IPS-15b (cell line): ENCODE measurements around the gene PRICKLE1.

Source experiments
- H3K27me3 ChIP-seq: one replicate; pipeline ENCODE4 v1.6.1; 2013; ENCODE audit warnings: low read length; ENCODE audit not compliant: control insufficient read depth, insufficient read depth
- H3K36me3 ChIP-seq: one replicate; pipeline ENCODE4 v1.6.1; 2013; ENCODE audit warnings: low read length; ENCODE audit not compliant: control insufficient read depth, insufficient read depth
- H3K4me1 ChIP-seq: one replicate; pipeline ENCODE4 v1.6.1; 2013; ENCODE audit warnings: mild to moderate bottlenecking, low read length; ENCODE audit not compliant: control insufficient read depth, insufficient read depth
- H3K4me3 ChIP-seq: one replicate; pipeline ENCODE4 v1.5.1; 2013; ENCODE audit warnings: low read depth, low read length
- H3K9ac ChIP-seq: one replicate; pipeline ENCODE4 v1.6.1; 2013; ENCODE audit warnings: low read depth, mild to moderate bottlenecking, low read length
- H3K9me3 ChIP-seq: one replicate; pipeline ENCODE4 v1.6.1; 2013; ENCODE audit warnings: mild to moderate bottlenecking, low read length; ENCODE audit not compliant: control insufficient read depth, insufficient read depth

PRICKLE1 gene

GRCh38 chr12:42409471-42409870 lies 180.1 kb downstream of the PRICKLE1 start:
- H3K4me1 ChIP-seq = no peaks in the 10 kb centered on the region
- no peak overlapping the region for H3K4me3 ChIP-seq
- no peaks in the 10 kb centered on the region for H3K36me3 ChIP-seq

GRCh38 chr12:42407306-42407705 lies 182.2 kb downstream of the PRICKLE1 start:
- no peak overlapping the region for H3K4me3 ChIP-seq

More at GRCh38 chr12:42409471-42409870, 180.1 kb downstream of the PRICKLE1 start:
- no peak overlapping the region for H3K9ac ChIP-seq
- no peaks in the 10 kb centered on the region for H3K9me3 ChIP-seq
- no peaks in the 10 kb centered on the region for H3K27me3 ChIP-seq

More at GRCh38 chr12:42407306-42407705, 182.2 kb downstream of the PRICKLE1 start:
- Histone ChIP-seq H3K4me1 (no peaks in the 10 kb centered on the region), H3K9me3 (no peaks in the 10 kb centered on the region), H3K9ac (no peak overlapping the region), H3K27me3 (no peaks in the 10 kb centered on the region), H3K36me3 (no peaks in the 10 kb centered on the region)
